ENCODE results near the gene RHPN2. TPM values are rescaled to one million over a fixed set of nuclear protein-coding genes. Genes with fewer than 3 reads are reported as not detected.

The RHPN2 gene
- total and polyA plus RNA-seq, 2 of the 8 experiments (the other 6 are each of a cell fraction or from before 2014, with no cell fraction given) = 22.8 to 31.1 TPM

DNA sequence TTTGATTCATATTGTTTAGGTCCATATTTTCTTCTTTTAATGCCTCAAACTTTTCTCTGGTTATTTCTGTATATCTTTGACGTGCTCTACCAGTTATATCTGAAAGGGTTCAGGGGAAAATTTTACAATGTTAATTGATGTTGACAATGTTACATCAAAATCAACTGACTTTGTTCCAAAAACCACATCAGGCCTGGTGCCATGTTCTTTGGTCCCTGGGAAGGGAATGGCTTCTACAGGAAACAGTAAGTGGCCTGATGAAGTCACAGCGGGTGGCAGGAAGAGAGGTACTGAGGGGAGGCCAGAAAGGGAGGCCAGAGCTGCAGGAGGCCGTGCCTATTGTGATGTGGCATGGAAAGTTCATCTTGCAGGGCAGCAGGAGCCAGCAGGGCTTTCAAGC lies 131.1 kb downstream of the RHPN2 start:
- Histone ChIP-seq H3K9ac (replicated peaks in 1 of 4; ENCODE audit: extremely low read depth in 1 of 4, low read depth in 3 of 4, low read length in 3 of 4) (no peak overlapping the region), H3K23me2 (ENCODE audit: low read depth, low read length) (no peaks in the 10 kb centered on the region), H2BK5ac (ENCODE audit: low read depth, low read length) (no peak overlapping the region), H3K56ac (replicated peaks; ENCODE audit: insufficient read length, low read depth, low read length) (no peak overlapping the region), H3K79me1 (ENCODE audit: low read depth, low read length) (no peaks in the 10 kb centered on the region), H2BK20ac (ENCODE audit: low read length) (no peak overlapping the region), H2BK120ac (replicated peaks; ENCODE audit: low read depth, low read length) (no peak overlapping the region), H4K20me1 (replicated peaks in 1 of 2; ENCODE audit: control insufficient read depth in 1 of 2, insufficient read depth in 2 of 2, low read length in 2 of 2) (no peaks in the 10 kb centered on the region), H2AK5ac (ENCODE audit: low read depth, low read length) (no peak overlapping the region), H3K27me3 (replicated peaks in 1 of 4; ENCODE audit: control insufficient read depth in 3 of 4, extremely low read depth in 1 of 4, insufficient read depth in 3 of 4, low read length in 3 of 4) (no peaks in the 10 kb centered on the region), H4K5ac (ENCODE audit: insufficient read length, low read depth, low read length) (no peak overlapping the region), H4K8ac (ENCODE audit: extremely low read depth, insufficient read depth, low read length) (no peak overlapping the region), H3K4me2 (ENCODE audit: insufficient read depth in 1 of 2, low read depth in 2 of 2, low read length in 2 of 2) (no peak overlapping the region), H3K14ac (ENCODE audit: insufficient read length) (no peak overlapping the region), H4K91ac (replicated peaks; ENCODE audit: insufficient read length, low read length) (no peak overlapping the region), H3K18ac (ENCODE audit: extremely low read depth, low read length) (no peak overlapping the region), H2AFZ (ENCODE audit: low read length) (no peak overlapping the region), H2BK15ac (ENCODE audit: low read length) (no peak overlapping the region), H3K4me1 (replicated peaks in 1 of 4; ENCODE audit: control insufficient read depth in 3 of 4, insufficient read depth in 4 of 4, low read length in 3 of 4) (no peaks in the 10 kb centered on the region), H3K4me3 (ENCODE audit: extremely low read depth in 1 of 4, insufficient read depth in 2 of 4, low read depth in 3 of 4, low read length in 4 of 4) (no peak overlapping the region), H2BK12ac (ENCODE audit: low read depth, low read length) (no peak overlapping the region), H3K79me2 (ENCODE audit: control insufficient read depth in 1 of 2, insufficient read depth in 2 of 2, low read length in 2 of 2) (no peaks in the 10 kb centered on the region), H3K27ac (ENCODE audit: low read depth, low read length) (no peak overlapping the region), H3K9me3 (ENCODE audit: insufficient read depth in 2 of 2, low read depth in 1 of 2, low read length in 1 of 2) (no peaks in the 10 kb centered on the region), H3K23ac (ENCODE audit: insufficient read length) (no peak overlapping the region), H3K4ac (replicated peaks; ENCODE audit: insufficient read length, low read depth, low read length) (no peak overlapping the region), H3K36me3 (ENCODE audit: control insufficient read depth in 2 of 4, insufficient read depth in 4 of 4, low read length in 3 of 4) (no peaks in the 10 kb centered on the region; a peak in 2 of 8 replicates)
- no peak for DNase-seq (ENCODE audit: low read depth in 1 of 2, low spot score in 2 of 2)
- ChIA-PET CTCF (ENCODE audit: partially characterized antibody) (interaction anchor here (1.1 kb wide), 1 partner anchor 13 kb away, joined by 3 read pairs; no protein-coding TSS in a partner anchor), POLR2A (ENCODE audit: partially characterized antibody) (interaction anchor here (0.6 kb wide), 1 partner anchor 9 kb away, joined by 3 read pairs; no protein-coding TSS in a partner anchor)
- WGBS, 2 experiments (ENCODE audit: extremely low coverage in 1 of 2, insufficient coverage in 1 of 2, insufficient read length in 1 of 2, insufficient replicate concordance in 2 of 2, low coverage in 1 of 2, low lambda C conversion rate in 2 of 2, missing lambda C conversion rate in 1 of 2) = 83% methylated on average over 3 of the region's 3 CpGs; no CpG with 5 or more reads in 1 of the 2 experiments
- FAIRE-seq = no peak
- no peak for TF ChIP-seq TAF7 (optimal IDR thresholded peaks at IDR 0.05; ENCODE audit: borderline replicate concordance, low read depth, low read length)
